UCSD-AML1 (cell line): ENCODE results near the gene GASK1B.
A peak's percentile ranks its signal among the peaks of the same experiment; 100 is the strongest.

Experiments
- DNase-seq: peaks from one replicate; lab custom pipeline; 2025; ENCODE audit not compliant: unreplicated experiment; lab: John Stamatoyannopoulos, UW

Gene GASK1B

DNA sequence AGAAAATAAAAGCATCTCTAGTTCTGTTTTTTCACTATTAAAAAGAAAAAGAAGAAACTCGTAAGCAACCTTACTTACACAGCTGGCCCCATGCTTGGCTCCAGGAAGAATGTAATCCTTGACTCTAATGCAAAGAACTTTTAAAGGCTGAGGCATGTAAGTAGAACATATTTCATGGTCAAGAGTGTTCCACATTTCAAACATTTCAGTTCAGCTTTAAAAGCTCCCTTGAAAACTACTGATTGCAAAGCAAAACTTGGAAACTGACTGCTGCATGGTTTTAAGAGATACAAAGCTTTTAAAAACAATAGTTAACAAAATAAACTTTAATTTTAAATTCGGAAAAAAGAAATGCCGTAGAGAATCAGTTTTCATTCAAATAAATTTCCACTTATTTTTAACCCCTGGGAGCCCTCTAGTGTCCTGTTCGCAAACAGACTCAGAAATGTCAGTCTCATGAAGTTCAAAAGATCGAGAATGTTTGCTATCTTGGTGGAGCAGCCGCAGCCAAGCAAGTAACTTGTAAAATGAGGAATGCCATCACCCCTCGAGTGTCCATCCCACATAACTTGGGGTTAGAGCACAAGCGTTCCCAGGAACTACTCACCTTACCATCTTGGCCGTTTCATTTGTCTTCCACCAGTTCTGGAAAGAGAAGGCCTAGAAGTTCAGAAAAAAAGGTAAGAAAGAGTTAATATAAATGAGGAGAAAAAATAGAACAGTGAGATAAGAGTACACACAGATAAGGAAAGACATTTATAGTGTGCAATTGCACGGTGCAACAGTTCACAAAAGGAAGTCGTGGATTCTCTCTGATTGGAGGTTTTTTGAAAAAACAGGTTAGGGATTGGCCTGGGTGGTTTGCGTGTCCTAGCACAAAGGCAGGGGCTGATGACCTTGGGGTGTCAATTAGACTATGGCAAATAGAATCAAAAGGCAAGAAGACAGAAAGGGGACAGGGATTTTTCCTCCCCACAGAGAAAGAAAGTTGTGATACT is at the start of gene GASK1B:
Gene GASK1B, minus strand, starts transcription at position 765 of the 998 bp plus-strand sequence. CDS start 1,650 bp downstream, outside the sequence.
- peak; percentile 12 for DNase-seq

DNA sequence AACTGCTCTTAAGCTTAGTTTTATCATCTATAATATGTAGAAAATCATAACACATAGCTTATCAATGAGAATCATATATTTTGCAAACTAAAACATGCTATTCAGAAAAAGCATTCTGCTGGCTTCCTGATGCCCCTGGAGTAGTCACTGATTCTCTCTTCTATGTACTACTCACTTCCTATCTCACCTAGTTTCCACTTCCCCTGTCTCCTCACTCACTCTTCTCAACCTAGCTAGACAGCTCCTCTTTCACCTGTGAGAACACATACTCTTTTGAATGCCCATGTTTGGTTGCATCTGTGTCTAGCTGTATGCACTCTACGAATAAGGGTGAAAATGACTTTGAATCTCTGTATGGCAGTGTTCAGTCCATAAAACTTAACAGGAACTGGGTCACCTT is 46.8 kb upstream of the GASK1B start:
- DNase-seq: no peak

GRCh38 chr4:158217763-158218162 is 44.9 kb upstream of the GASK1B start:
- DNase-seq: no peak

DNA sequence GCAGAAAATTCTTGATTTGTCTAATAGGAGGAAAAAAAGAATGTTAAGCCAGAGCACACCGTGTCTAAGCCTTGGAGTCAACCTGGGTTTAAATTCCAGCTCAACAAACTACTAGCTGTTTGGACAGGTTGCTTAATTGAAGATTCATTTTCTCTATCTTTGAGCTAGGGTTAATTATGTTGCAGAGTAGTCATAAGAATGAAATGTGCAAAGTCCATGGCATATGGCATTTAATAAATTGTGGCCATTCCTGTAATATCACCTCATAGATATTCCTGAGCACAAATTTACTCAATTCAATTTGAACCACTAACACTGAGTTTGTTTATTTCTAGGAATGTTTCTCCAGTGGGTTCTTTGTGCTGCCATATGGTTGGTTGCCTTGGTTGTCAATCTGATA is 42.0 kb upstream of the GASK1B start:
- no peak for DNase-seq

GRCh38 chr4:158213466-158213865 is 40.6 kb upstream of the GASK1B start:
- no peak for DNase-seq

DNA sequence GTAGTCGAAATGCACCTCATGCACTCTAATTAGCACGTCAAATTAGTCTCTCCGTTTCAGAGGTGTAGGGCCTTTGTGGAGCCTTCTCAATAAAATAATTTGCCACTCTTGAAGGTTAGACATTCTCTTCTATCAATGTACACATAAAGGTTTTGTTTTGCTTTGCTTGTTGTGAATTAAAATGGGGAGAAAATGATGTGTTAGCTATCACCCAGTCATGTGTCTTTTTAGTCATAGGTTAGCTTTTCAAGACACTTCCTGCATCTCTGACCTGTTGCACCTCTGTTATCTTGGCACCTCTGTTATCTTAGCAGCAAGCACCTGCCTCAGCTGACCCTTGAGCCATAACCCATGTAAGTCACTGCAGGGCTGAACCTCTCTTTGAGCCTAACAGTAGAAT is 38.4 kb upstream of the GASK1B start:
- no peak for DNase-seq

DNA sequence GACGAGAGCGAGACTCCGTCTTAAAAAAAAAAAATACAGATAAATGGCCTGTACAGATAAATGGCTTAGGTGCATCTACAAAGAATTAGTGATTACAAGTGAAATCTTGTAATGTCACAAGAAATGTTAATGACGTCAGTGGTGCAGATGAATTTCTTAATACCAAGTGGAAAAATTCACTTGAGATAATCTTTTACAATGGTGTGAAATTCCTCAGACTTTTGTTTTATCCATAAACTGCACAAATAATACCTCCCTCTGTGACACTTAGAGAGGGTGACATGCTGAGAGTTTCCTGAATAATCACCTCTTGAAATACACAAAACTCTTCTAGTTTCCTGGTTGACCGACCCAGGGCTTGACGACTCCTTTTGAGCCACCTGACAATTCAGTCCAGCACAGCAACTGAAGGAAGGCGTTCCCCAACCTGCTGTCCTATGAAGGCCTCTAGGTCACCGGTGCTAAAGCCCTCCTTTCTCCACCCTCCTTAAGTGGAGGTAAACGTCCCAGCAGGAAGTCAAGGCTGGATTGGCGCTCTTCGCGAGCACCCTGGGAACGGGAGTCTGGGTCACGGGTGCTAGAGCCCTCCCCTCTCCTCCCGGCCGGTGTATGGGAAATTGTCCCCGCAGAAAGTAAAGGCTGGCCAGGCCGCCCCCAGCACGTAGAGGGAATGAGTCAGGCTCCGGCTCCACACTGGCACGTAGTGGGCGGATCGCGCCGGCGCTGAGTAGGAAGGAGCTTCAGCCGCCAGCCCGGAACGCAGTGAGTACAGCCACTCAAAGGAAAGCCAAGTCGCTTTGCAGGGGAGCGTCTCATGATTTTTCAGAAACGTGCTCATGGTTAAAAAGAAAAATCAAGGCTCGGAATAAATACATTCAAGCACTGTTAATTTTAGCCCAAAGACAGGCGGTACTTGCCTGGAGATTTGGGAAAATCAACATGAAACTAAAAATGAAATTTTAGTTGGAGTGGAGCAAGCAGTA is 37.3 kb upstream of the GASK1B start, which contains the start of gene TMEM144:
Gene TMEM144, plus strand, starts transcription at position 662 of the 983 bp plus-strand sequence. CDS start 2,182 bp downstream, outside the sequence.
- DNase-seq: peak; percentile 91

GRCh38 chr4:158208963-158209640 is 36.3 kb upstream of the GASK1B start:
- DNase-seq: peak; percentile 11

- no peak for DNase-seq
These were observed 31.1 kb upstream of the GASK1B start for GRCh38 chr4:158203929-158204328.

DNA sequence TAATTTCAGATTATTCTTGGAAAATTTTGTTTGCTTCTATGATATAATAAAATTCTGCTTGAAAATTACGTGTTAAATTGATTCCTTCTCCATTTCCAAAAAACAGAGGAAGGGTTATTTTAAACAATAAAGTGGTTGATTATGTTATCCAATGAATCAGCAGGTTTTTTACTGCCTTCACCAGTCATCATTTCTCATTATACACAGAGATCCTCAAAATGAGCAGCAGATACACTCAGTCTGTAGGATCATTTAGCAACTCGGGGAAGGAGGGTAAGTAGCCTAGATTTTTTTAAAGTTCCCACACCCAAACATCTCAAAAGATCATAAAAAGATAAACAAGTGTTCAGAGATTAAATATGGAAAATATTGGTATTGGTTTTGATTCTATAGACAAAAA is 30.6 kb upstream of the GASK1B start:
- DNase-seq: no peak

GRCh38 chr4:158202481-158202880 is 29.7 kb upstream of the GASK1B start:
- DNase-seq: no peak

GRCh38 chr4:158201876-158202275 is 29.1 kb upstream of the GASK1B start:
- DNase-seq: no peak

DNA sequence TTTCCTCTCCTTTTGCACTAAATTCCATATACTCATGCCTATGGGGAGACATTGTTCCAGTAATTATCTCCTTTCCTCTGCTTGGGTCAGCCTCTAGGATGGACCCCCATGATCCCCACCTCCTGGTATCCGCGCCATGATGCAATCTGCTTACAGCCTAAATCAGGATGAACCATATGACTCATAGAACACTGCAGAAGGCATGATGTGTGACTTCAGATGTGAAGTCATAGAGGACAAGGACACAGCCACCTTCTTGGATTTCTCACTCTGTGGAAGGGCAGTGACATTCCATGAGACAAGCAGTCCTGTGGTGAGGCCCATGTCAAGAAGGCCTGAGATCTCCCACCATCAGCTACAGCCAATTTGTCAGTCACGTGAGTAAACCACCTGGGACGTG is 28.5 kb upstream of the GASK1B start:
- peak; percentile 13 for DNase-seq

DNA sequence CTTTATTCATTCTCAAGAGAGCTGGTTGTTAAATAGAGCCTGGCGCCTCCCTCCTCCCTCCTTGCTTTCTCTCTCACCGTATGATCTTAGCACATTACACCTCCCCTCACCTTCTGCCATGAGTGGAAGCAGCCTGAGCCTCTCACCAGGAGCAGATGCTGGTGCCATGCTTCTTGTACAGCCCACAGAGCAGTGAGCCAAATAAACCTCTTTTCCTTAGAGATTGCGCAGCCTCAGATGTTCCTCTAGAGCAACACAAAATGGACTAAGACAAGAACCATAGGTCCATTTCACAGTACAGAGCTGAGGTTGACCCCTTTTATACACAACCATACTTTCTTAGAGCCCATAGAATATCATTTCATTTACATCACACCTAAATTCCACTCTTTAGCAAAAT is 27.4 kb upstream of the GASK1B start:
- no peak for DNase-seq

DNA sequence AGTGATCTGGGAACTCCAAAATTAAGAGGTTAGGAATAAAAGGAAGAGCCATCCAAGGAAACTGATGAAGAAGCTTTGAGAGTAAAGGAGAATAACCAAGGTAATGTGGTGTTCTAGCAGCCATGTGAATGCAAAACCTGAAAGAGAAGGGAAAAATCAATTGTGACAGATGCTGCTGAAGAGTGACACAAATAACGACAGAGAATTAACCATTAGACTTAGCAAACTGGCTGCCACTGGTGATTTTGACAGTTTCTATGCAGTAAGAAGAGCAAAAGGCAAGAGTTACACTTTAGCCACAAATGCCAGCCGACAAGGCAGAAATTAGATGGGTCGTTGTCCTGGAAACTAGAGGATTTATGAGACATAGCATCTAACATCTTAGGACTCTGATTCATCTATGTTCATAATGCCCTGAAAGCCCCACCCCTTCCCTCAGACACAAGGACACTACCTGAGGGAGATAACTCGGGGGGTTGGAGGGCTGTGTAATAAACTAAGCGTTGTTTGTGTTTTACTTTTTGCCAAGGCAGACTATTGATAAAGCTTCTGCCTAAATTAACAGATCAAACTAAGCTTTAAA is 24.5 kb upstream of the GASK1B start:
- DNase-seq: no peak

- no peak for DNase-seq
These were observed 22.5 kb upstream of the GASK1B start for GRCh38 chr4:158195297-158195696.

DNA sequence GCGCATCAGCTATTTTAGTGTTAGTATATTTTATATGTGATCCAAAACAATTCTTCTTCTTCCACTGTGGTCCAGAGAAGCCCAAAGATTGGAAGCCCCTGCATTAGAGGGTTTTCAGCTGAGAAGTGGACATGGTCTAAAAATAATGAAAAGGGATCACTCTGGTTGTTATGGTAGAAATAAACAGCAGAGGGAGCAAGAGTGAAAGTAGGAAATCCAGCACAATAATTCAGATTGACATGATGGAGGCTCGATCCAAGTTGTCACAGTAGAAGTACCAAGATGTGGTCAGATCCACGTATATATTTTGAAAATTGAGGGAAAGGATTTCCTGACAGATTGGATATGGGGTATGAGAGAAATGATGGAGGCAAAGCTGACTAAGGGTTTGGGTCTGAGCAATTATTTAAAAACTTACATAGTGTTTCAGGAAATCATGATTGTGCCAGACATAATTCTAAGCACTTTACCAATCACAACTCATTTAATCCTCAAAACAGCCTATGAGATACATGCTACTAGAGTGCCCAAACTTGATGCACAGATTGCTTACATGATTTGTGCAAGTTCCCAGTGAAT is 20.4 kb upstream of the GASK1B start:
- DNase-seq: no peak

- DNase-seq: no peak
These were observed 19.8 kb upstream of the GASK1B start for GRCh38 chr4:158192439-158193158.

DNA sequence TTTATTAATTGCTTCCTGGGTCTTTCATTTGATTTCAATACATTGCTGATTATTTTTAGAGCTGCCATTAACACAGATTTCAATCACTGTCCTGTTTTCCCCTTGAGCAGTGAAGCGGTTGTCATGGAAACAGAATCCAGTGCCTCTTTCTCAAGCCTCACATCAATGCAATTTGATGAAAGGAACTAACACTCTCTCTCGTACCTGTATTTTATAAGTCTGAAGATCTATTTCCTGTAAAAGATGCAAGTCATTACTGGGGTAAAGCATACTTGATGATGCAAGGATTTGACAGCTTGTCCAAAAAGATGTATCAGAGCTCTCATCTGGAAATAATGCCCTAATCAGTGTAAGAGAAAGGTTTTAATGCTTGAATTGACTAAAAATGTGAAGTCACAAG is 17.9 kb upstream of the GASK1B start:
- no peak for DNase-seq
